ENCODE results near the gene CAMTA1.

DNA sequence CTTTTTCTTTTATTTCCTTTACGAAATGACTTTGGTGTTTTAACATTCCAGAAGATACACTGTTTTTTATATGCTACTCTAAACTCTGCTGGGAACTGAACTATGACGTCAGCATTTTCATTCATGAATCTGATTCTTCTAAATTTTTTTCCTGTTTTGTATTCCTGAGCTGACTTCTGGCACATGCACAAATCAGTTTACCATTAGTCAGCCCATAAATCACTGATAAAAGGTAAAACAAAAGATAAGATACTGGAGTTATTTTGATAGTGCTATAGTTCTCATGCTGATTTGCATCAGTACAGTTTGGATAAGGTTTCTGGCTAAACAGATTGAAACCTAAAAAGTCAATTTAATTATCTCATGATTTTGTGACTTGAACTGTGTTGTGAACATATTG is 10.4 kb downstream of the CAMTA1 start:
- TF ChIP-seq, protein P1, sequence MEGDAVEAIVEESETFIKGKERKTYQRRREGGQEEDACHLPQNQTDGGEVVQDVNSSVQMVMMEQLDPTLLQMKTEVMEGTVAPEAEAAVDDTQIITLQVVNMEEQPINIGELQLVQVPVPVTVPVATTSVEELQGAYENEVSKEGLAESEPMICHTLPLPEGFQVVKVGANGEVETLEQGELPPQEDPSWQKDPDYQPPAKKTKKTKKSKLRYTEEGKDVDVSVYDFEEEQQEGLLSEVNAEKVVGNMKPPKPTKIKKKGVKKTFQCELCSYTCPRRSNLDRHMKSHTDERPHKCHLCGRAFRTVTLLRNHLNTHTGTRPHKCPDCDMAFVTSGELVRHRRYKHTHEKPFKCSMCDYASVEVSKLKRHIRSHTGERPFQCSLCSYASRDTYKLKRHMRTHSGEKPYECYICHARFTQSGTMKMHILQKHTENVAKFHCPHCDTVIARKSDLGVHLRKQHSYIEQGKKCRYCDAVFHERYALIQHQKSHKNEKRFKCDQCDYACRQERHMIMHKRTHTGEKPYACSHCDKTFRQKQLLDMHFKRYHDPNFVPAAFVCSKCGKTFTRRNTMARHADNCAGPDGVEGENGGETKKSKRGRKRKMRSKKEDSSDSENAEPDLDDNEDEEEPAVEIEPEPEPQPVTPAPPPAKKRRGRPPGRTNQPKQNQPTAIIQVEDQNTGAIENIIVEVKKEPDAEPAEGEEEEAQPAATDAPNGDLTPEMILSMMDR (IDR thresholded peaks at IDR 0.05): no peak
- TF ChIP-seq EZH2phosphoT487 (IDR thresholded peaks at IDR 0.05) (no peak), EZH2 (IDR thresholded peaks at IDR 0.05) (no peak)

Measured in neural progenitor cell (in vitro differentiated cells).